ENCODE data around the gene MICALL2.
A peak's percentile ranks its signal among the peaks of the same experiment; 100 is the strongest.
"Not testable (repeated sequence)": the region's sequence is repeated elsewhere in the genome, so short reads cannot be mapped to it uniquely, and the experiment has no call there.

Gene MICALL2

GRCh38 chr7:1447112-1447511 lies 12.2 kb downstream of the MICALL2 start:
- DNase-seq, result no peak

- no peak for DNase-seq
These were observed 12.6 kb downstream of the MICALL2 start for GRCh38 chr7:1446620-1447032.

DNA sequence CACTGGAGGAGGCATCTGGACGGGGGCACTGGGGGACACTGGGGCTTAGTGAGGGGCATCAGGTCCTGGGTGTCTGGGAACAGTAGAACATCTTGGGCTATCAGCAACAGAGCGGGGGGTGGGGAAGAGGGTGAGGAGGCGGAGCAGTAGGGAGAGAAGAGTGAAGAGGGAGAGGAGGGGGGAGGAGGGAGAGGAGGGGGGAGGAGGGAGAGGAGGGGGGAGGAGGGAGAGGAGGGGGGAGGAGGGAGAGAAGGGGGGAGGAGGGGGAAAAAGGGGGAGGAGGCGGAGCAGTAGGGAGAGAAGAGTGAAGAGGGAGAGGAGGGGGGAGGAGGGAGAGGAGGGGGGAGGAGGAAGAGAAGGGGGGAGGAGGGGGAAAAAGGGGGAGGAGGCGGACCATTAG lies 13.2 kb downstream of the MICALL2 start:
- DNase-seq, result not testable (repeated sequence)

DNA sequence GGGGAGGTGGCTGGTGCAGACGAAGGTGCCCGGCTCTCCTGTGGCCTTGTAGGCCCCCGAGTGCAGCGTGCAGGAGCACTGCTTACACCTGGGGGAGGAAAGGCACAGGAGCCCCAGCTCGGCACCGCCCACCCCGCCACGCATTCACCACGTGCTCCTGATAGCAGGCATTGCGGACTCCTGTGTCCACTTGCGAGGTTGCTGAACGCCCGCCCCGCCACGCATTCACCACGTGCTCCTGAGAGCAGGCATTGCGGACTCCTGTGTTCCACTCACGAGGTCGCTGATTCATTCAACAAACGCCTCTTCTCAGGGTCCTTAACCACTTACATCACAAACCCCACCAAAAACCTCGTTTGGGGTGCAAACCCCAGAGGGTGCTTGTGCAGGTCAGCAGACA lies 13.9 kb downstream of the MICALL2 start:
- DNase-seq, result no peak

GRCh38 chr7:1444925-1445322 lies 14.3 kb downstream of the MICALL2 start:
- no peak for DNase-seq

- DNase-seq, result no peak
These were observed 14.9 kb downstream of the MICALL2 start for GRCh38 chr7:1444214-1444924.

- DNase-seq, result not testable (repeated sequence)
These were observed 15.6 kb downstream of the MICALL2 start for GRCh38 chr7:1443587-1444200.

GRCh38 chr7:1442355-1443124 lies 16.7 kb downstream of the MICALL2 start:
- DNase-seq, result no peak

DNA sequence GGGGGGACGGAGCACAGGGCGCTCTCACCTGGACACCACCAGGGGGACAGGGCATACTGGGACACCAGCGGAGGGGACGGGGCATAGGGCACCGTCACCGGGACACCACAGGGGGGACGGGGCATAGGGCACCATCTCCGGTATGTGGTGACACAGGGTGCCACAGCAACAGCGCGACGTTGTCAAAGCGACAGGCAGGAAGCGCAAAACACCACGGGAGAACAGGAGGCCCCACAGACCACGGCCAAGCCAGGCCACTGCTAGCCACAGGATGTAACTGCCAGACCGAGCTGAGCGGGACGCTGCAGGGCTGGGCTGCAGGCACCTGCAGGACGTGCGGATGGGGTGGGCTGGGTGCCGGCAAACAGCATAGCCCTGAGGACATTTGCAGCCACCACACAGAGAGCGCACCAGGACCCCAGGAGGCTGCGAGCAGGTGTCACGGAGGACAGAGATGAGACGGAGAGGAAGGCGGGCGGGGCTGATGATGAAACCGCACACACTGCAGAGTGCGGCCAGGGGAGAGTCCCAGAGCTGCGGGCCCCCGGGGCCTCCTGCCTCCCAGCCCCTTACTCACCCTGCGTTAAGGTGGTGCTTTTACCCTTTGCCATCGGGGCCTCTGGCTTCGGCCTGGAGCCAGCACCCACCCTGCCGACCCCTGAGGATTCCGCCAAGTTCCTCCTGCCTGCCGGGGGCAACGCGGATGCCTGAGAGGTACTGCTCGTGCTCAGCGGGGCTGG lies 17.5 kb downstream of the MICALL2 start:
- DNase-seq, result no peak

GRCh38 chr7:1440620-1441019 lies 18.6 kb downstream of the MICALL2 start:
- DNase-seq, result no peak

DNA sequence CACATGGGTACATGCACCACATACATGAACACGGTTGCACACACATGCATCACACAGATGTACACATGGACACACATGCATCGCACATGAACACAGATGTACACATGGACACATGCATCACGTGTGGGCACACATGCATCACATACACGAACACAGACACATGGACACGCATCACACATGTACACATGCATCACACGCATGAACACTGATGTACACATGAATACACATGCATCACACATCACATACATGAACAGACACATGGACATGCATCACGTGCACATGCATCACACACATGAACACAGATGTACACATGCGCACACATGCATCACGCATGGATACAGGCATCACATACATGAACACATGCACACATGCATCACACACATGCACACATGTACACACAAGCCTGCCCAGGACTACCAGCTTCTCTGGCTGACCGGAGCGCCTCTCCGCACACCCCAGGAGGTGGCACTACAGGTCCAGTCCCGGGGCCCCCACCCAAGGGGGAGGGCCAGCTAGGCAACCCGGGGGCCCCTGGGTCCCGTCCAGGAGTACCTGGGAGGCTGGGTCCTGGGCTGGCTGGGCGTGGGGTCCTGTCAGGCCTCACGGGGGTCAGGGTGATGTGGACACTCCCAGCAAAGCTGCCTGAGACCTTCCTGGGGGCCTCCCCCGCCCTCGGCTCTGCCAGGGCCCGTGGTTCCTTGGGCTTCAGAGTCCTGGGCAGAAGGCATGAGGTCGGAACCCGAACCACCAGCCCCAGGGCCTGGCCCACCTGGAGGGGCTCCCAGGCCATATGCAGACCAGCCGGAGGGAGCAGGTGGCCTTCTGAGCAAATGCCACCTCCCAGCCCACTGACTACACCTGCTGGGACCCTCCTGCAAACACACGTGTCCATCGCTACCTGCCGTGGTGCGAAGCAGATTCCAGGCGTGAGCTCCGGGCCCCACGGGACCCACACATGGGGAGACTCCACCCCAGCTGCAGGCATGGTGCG lies 19.6 kb downstream of the MICALL2 start:
- no peak for DNase-seq

- no peak for DNase-seq
These were observed 20.4 kb downstream of the MICALL2 start for GRCh38 chr7:1438821-1439220.

GRCh38 chr7:1438208-1438607 lies 21.1 kb downstream of the MICALL2 start:
- DNase-seq, result no peak

GRCh38 chr7:1437155-1437880 lies 22.0 kb downstream of the MICALL2 start:
- no peak for DNase-seq

- DNase-seq, result no peak
These were observed 22.7 kb downstream of the MICALL2 start for GRCh38 chr7:1436608-1437007.

DNA sequence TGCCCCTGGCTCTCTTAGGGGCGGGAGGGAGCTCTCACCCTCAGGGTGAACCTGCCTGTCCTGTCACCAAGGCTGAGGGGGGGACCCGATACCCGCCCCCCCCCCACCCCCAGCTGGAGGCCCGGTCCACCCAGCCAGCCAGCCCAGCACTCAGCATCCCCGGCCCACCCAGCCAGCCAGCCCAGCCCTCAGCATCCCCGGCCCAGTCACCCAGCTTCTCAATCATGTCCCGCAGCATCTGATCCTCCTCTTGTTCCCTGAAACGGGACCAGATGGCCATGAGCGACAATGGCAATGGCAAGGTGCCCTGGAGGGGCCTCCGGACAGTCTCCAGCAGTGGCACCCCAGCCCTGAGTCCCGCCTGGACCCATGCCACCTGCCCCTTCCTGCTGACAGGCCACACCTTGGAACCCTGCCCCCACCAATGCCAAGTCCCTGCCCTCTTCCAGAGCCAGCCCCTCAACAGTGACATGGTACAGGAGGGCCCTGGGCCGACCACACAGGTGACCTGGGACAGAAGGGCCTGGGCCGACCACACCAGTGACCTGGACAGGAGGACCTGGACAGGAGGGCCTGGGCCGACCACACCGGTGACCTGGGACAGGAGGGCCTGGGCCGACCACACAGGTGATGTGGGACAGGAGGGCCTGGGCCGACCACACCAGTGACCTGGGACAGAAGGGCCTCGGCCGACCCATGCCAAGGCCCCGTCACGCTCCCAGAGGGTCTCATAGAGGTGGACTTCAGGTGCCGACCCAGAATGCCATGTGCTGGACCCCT lies 24.2 kb downstream of the MICALL2 start:
- DNase-seq, result no peak

DNA sequence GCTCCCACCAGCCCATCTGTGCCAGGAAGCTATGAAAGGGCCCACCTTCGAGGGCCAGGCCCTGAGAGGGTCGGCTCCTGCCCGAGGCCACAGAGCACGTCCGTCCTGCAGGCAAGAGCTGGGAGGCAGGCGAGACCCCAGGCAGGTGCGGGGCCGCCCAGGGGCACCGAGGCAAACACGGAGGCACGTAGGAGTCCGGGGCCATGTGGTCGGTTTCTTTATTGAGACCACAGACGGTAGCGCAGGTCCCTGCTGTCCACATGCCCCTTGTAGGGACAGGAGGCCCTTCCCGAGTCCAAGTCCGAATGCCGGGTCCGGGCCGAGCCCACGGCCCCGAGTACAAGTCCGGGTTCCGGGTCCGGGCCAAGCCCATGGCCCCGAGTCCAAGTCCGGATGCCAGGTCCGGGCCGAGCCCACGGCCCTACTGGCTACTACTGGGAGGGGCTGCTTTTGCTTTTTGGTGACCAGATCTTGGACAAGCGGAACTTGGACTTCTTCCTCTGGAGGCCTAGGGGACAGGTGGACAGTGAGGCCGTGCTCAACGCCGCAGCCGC lies 25.0 kb downstream of the MICALL2 start:
- no peak for DNase-seq

GRCh38 chr7:1433128-1433920 lies 25.9 kb downstream of the MICALL2 start:
- DNase-seq, result no peak

DNA sequence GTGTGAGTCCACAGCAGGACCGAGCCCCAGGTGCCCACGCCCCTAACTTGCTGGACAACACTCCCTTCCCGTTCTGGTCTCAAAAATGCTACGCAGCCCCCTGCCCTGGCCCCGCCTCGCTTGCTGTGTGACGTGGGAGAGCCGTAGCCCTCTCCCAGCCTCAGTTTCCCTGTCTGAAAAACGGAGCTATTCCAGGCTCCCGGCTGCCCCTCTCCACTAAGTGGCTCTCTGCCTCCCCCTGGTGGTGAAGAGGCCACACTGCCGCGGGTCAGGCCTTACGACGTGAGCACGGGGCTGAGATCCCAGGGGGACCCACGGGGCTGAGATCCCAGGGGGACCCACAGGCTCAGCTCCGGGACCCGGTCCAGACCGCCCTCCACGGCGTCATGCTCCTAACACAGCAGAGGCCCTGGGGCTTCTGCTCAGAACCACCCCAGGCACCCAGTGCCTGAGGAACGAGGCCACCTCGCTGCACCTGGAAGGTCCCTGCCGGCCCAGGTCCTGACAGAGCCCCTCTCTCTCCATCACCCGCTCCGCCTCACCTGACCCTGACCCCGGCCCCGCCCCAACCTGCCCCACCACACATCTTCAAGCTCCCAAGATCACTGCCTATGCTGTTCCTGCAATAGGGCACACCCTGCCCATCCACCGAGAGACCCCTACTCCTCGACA lies 26.7 kb downstream of the MICALL2 start:
- DNase-seq, result peak; percentile 86
